Stimulated activated CD8-positive, alpha-beta memory T cell treated with anti-CD3 and anti-CD28 coated beads, Interleukin-4, amount 100 ng/mL, for 1 hour (primary cell): Measurements from ENCODE around the gene TSPEAR.
"Not testable (repeated sequence)": the region's sequence is repeated elsewhere in the genome, so short reads cannot be mapped to it uniquely, and the experiment has no call there.

Experiments
- DNase-seq, 2 donors: peaks; one replicate each; pipeline ENCODE4 v3.0.0-alpha.2; 2020; ENCODE audit warnings: low read depth in 2 of 2, low spot score in 1 of 2

Gene TSPEAR

GRCh38 chr21:44656868-44657267, 54.5 kb downstream of the TSPEAR start:
- DNase-seq = no peak

GRCh38 chr21:44654576-44655175, 56.7 kb downstream of the TSPEAR start, which contains the start of gene KRTAP12-4:
TSS of gene KRTAP12-4 (minus strand) at chr21:44654659. CDS start at chr21:44654614, 45 bp downstream.
- no peak for DNase-seq

- peak in 1 of 2 donors; percentile 17 for DNase-seq
These were observed 57.5 kb downstream of the TSPEAR start for GRCh38 chr21:44653656-44654575.

GRCh38 chr21:44653123-44653522, 58.2 kb downstream of the TSPEAR start:
- no peak for DNase-seq

- DNase-seq = no peak
These were observed 60.2 kb downstream of the TSPEAR start for GRCh38 chr21:44650973-44651675.

- no peak for DNase-seq
These were observed 61.0 kb downstream of the TSPEAR start for GRCh38 chr21:44650265-44650972.

- DNase-seq = no peak
These were observed 61.8 kb downstream of the TSPEAR start for GRCh38 chr21:44649521-44650100.

- DNase-seq = no peak
These were observed 62.6 kb downstream of the TSPEAR start for GRCh38 chr21:44648557-44649311.

- DNase-seq = no peak
These were observed 64.2 kb downstream of the TSPEAR start for GRCh38 chr21:44647222-44647552.

GRCh38 chr21:44646366-44647221, 64.8 kb downstream of the TSPEAR start, which contains the start of gene KRTAP10-11:
TSS of gene KRTAP10-11 (plus strand) at chr21:44646414. CDS start at chr21:44646459, 45 bp downstream.
- DNase-seq = not testable (repeated sequence)

GRCh38 chr21:44644878-44645277, 66.5 kb downstream of the TSPEAR start:
- DNase-seq = no peak

GRCh38 chr21:44643741-44644310, 67.5 kb downstream of the TSPEAR start:
- no peak for DNase-seq

- no peak for DNase-seq
These were observed 70.6 kb downstream of the TSPEAR start for GRCh38 chr21:44640761-44641160.

- DNase-seq = no peak
These were observed 72.1 kb downstream of the TSPEAR start for GRCh38 chr21:44639331-44639655.

- not testable (repeated sequence) for DNase-seq
These were observed 72.7 kb downstream of the TSPEAR start for GRCh38 chr21:44638506-44639330.

- not testable (repeated sequence) for DNase-seq
These were observed 73.5 kb downstream of the TSPEAR start for GRCh38 chr21:44637851-44638348.

GRCh38 chr21:44637018-44637850, 74.1 kb downstream of the TSPEAR start, which contains the start of gene KRTAP10-10:
TSS of gene KRTAP10-10 (plus strand) at chr21:44637356. CDS start at chr21:44637418, 62 bp downstream.
- DNase-seq = no peak
